ENCODE measurements around the gene DDX23.

DNA sequence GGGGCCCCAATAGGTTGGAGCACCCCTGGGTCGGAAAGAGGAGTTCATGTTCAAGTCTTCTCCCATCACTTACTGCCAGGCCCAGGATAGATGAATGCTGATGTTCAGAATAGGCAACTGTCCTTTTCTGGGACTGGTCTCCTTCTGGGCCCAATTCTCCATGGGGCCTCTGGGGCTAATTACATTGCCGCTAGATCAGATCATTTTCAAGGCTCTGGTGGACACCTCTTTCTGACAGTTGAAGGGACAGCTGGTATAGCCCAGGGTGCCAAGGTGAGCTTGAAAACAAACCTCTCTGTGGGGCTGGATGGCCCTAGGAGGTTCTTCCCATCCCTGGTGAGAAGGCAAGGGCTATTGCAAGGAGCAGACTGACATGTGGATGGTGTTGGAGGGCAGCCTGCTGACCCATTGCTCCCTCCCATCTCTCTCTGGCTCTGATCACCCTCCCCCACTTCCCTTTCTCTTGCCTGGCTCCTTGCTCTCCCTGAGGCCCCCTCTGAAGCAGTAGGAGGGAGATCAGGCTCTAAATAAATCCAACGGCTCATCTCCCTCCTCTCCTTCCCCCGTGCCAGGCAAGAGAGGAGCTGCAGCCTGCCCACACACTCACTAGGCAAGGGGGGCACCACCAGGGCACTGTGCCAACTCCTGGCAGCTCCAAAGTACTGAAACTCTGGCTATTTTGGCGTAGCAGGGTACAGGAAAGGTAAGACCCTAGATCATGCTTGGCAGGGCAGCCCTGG is 31.8 kb downstream of the DDX23 start:
- no peak for TF ChIP-seq POLR2AphosphoS5 (IDR thresholded peaks at IDR 0.05; ENCODE audit: borderline replicate concordance, low read depth, low read length)
- no peak for TF ChIP-seq EZH2 (IDR thresholded peaks at IDR 0.05)
- no peak for TF ChIP-seq FOXP2 (optimal IDR thresholded peaks at IDR 0.05; ENCODE audit: control extremely low read depth, extremely low read length, insufficient read depth)
